Measurements from ENCODE around the gene MINK1. TPM values are rescaled to one million over a fixed set of nuclear protein-coding genes. Genes with fewer than 3 reads are reported as not detected.

MINK1 gene
- total RNA-seq, 1 donor from 2014 or later, result 26.2 TPM

- H3K4me1 ChIP-seq, result peaks cover 8% of the 10 kb centered on the region
- H3K36me3 Mint-ChIP-seq, result peaks cover 20% of the 10 kb centered on the region
- H3K27ac ChIP-seq, result no peak overlapping the region
- peak overlapping the region; percentile 33 for H3K27ac Mint-ChIP-seq
- no peaks in the 10 kb centered on the region for H3K9me3 ChIP-seq (ENCODE audit: low read depth)
- H4K20me1 ChIP-seq (ENCODE audit: low read depth), result peaks cover 6% of the 10 kb centered on the region
- H3K9ac ChIP-seq, result no peak overlapping the region
- peaks cover 12% of the 10 kb centered on the region for H3K4me1 Mint-ChIP-seq
- H3K4me2 ChIP-seq, result no peak overlapping the region
- peaks cover 22% of the 10 kb centered on the region for H3K79me2 ChIP-seq (ENCODE audit: low read depth)
- no peak overlapping the region for H3K4me3 ChIP-seq
- H3K27me3 Mint-ChIP-seq (ENCODE audit: insufficient read depth, low read depth), result peaks cover 6% of the 10 kb centered on the region
- no peak for TF ChIP-seq EZH2phosphoT487 (IDR thresholded peaks at IDR 0.05)
- TF ChIP-seq EZH2 (IDR thresholded peaks at IDR 0.05), result no peak
- peak; percentile 24 for TF ChIP-seq CTCF (IDR thresholded peaks at IDR 0.05)
- no peak for DNase-seq (ENCODE audit: low spot score)
- H3K9me3 Mint-ChIP-seq, result no peaks in the 10 kb centered on the region
- H3K4me3 Mint-ChIP-seq, result peak overlapping the region; percentile 39
- H3K27me3 ChIP-seq, result no peaks in the 10 kb centered on the region
- no peak overlapping the region for H2AFZ ChIP-seq (replicated peaks)
- H3K36me3 ChIP-seq, result no peaks in the 10 kb centered on the region
- peaks cover 8% of the 10 kb centered on the region for H3F3A ChIP-seq (ENCODE audit: low read depth)
These were observed 101.2 kb downstream of the MINK1 start for GRCh38 chr17:4934173-4934979.

DNA sequence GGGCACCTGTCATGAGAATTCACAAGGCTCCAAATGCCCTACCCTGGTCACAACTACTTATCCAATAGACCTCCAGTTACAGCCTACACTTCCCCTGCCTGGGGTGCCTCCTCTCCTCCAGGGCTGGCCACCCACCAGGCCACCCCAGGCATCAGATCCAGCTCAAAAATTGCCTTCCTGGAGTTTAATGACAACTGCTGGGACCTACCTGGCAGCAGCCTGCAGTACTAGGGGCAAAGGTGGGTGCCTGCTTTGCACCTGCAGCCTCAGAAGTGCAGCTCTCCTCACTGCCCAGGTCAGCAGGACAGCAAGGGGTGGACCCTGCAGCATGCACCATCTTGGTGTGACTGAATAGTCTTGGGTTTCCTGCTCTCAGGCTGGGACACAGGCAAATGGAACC, 102.5 kb downstream of the MINK1 start:
- Histone ChIP-seq H3K4me2 (no peak overlapping the region), H3K4me3 (no peak overlapping the region), H3K36me3 (no peaks in the 10 kb centered on the region), H3F3A (ENCODE audit: low read depth) (peaks cover 20% of the 10 kb centered on the region), H3K79me2 (ENCODE audit: low read depth) (peaks cover 25% of the 10 kb centered on the region), H4K20me1 (ENCODE audit: low read depth) (peaks cover 8% of the 10 kb centered on the region), H3K27me3 (no peaks in the 10 kb centered on the region), H3K27ac (no peak overlapping the region), H3K4me1 (peaks cover 8% of the 10 kb centered on the region), H2AFZ (replicated peaks) (no peak overlapping the region), H3K9me3 (ENCODE audit: low read depth) (no peaks in the 10 kb centered on the region), H3K9ac (no peak overlapping the region)
- TF ChIP-seq EZH2phosphoT487 (IDR thresholded peaks at IDR 0.05) (no peak), EZH2 (IDR thresholded peaks at IDR 0.05) (no peak), CTCF (IDR thresholded peaks at IDR 0.05) (no peak)
- H3K27ac Mint-ChIP-seq, result no peak overlapping the region
- H3K27me3 Mint-ChIP-seq (ENCODE audit: insufficient read depth, low read depth), result peaks cover 6% of the 10 kb centered on the region
- H3K9me3 Mint-ChIP-seq, result no peaks in the 10 kb centered on the region
- H3K36me3 Mint-ChIP-seq, result peaks cover 18% of the 10 kb centered on the region
- no peak for DNase-seq (ENCODE audit: low spot score)
- no peak overlapping the region for H3K4me3 Mint-ChIP-seq
- H3K4me1 Mint-ChIP-seq, result peaks cover 14% of the 10 kb centered on the region

DNA sequence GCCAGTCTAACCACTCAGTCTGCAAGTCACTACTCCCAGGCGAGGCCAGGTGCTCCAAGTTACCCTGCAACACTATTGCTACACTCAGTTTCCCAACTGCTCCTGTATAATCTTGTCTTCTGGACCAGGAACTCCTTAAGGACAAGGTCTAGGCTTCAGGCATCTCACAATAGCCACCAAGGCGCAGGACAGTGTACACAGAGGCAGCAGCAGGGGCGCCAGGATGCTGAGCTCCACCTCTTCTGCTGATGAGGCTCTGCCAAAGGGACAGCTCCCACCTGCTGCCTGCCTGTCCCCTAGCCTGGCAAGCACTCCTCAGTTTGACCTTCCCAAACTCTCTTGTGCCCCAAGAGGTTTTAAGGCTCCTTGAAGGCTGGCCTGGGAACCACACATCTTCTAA, 103.3 kb downstream of the MINK1 start:
- no peak for TF ChIP-seq EZH2phosphoT487 (IDR thresholded peaks at IDR 0.05)
- Histone ChIP-seq H3K9ac (no peak overlapping the region), H3K4me3 (no peak overlapping the region), H3K36me3 (no peaks in the 10 kb centered on the region), H4K20me1 (ENCODE audit: low read depth) (peaks cover 16% of the 10 kb centered on the region), H3F3A (ENCODE audit: low read depth) (peaks cover 28% of the 10 kb centered on the region), H3K4me2 (no peak overlapping the region), H3K4me1 (peaks cover 14% of the 10 kb centered on the region), H2AFZ (replicated peaks) (no peak overlapping the region), H3K79me2 (ENCODE audit: low read depth) (peaks cover 33% of the 10 kb centered on the region), H3K27ac (no peak overlapping the region), H3K27me3 (no peaks in the 10 kb centered on the region), H3K9me3 (ENCODE audit: low read depth) (no peaks in the 10 kb centered on the region)
- H3K9me3 Mint-ChIP-seq, result no peaks in the 10 kb centered on the region
- peak overlapping the region; percentile 7 for H3K4me3 Mint-ChIP-seq
- H3K36me3 Mint-ChIP-seq, result peaks cover 13% of the 10 kb centered on the region
- no peak for DNase-seq (ENCODE audit: low spot score)
- H3K27ac Mint-ChIP-seq, result no peak overlapping the region
- peaks cover 19% of the 10 kb centered on the region for H3K4me1 Mint-ChIP-seq
- H3K27me3 Mint-ChIP-seq (ENCODE audit: insufficient read depth, low read depth), result peaks cover 5% of the 10 kb centered on the region

- H3K27me3 ChIP-seq, result no peaks in the 10 kb centered on the region
- DNase-seq (ENCODE audit: low spot score), result no peak
- Mint-ChIP-seq H3K27ac (peak overlapping the region; percentile 14), H3K36me3 (peaks cover 16% of the 10 kb centered on the region), H3K4me1 (peaks cover 25% of the 10 kb centered on the region), H3K9me3 (no peaks in the 10 kb centered on the region), H3K4me3 (peak overlapping the region; percentile 96), H3K27me3 (ENCODE audit: insufficient read depth, low read depth) (peaks cover 4% of the 10 kb centered on the region)
- no peak overlapping the region for H3K4me2 ChIP-seq
- H2AFZ ChIP-seq (replicated peaks), result no peak overlapping the region
- H3K9me3 ChIP-seq (ENCODE audit: low read depth), result no peaks in the 10 kb centered on the region
- H4K20me1 ChIP-seq (ENCODE audit: low read depth), result peaks cover 24% of the 10 kb centered on the region
- H3F3A ChIP-seq (ENCODE audit: low read depth), result peaks cover 34% of the 10 kb centered on the region
- H3K4me1 ChIP-seq, result peaks cover 16% of the 10 kb centered on the region
- no peak overlapping the region for H3K9ac ChIP-seq
- H3K4me3 ChIP-seq, result no peak overlapping the region
- TF ChIP-seq EZH2 (IDR thresholded peaks at IDR 0.05) (no peak), CTCF (IDR thresholded peaks at IDR 0.05) (no peak)
- H3K36me3 ChIP-seq, result no peaks in the 10 kb centered on the region
- peaks cover 44% of the 10 kb centered on the region for H3K79me2 ChIP-seq (ENCODE audit: low read depth)
- H3K27ac ChIP-seq, result no peak overlapping the region
These were observed 104.4 kb downstream of the MINK1 start for GRCh38 chr17:4937553-4937952.
